ENCODE measurements around the gene GIGYF2. TPM values are rescaled to one million over a fixed set of nuclear protein-coding genes. Genes with fewer than 3 reads are reported as not detected.

Gene GIGYF2
- polyA plus RNA-seq, 4 donors: 12.7 to 56.6 (median 19.9) TPM

DNA sequence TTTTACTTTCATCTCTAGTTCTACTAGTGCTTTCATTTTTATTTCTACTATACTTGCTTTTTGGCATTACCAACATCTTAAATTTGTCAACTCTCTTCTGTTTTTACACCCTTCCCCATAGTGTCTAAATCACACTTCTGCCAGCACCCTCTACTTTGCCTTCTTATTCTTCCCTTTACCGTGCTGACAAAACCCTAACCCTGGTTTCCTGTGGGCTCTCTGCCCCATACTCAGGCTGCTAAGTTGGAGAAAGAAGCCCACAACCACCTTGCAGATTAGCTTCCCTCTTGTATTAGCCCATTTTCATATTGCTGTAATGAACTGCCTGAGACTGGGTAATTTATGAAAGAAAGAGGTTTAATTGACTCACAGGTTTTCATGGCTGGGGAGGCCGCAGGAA is 24.8 kb downstream of the GIGYF2 start:
- Histone ChIP-seq H3K9me3 (ENCODE audit: control insufficient read depth in 2 of 2, insufficient read depth in 1 of 2, low read depth in 1 of 2, low read length in 1 of 2) (no peaks in the 10 kb centered on the region), H3K4me1 (ENCODE audit: control insufficient read depth in 3 of 3, insufficient read depth in 2 of 3, low read depth in 1 of 3, low read length in 2 of 3) (no peaks in the 10 kb centered on the region), H3K27me3 (ENCODE audit: control insufficient read depth in 3 of 3, insufficient read depth in 3 of 3, low read length in 3 of 3) (no peaks in the 10 kb centered on the region), H3K27ac (ENCODE audit: low read depth in 1 of 3, low read length in 2 of 3) (no peak overlapping the region), H3K4me3 (ENCODE audit: low read depth in 1 of 3, low read length in 3 of 3) (no peak overlapping the region), H3K36me3 (ENCODE audit: control insufficient read depth in 3 of 3, insufficient read depth in 2 of 3, low read depth in 1 of 3, low read length in 3 of 3) (peaks cover 5 to 38% (median 9%) of the 10 kb centered on the region in 3 donors)
- no peak for FAIRE-seq
- DNase-seq: no peak
- WGBS, 3 donors: 79 to 83% (median 81%) methylated on average over 2 of the region's 2 CpGs

DNA sequence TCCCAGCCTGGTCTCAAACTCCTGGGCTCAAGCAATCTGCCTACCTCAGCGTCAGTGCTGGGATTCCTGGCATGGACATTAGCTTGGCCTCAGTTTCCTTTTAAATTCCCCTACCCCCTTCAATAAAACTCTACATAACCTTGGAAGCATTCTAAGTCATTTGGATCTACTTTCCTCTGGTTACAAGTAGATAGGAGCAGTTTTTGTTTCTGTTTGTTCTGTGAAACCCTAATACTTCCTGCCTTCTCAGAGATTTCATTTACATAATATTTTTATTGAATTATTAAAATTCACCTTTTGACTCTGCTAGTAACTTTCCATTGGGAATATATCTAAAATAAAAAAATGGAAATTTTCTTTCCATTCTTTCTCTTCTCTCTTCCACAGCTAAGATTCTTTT is 25.9 kb downstream of the GIGYF2 start:
- Histone ChIP-seq H3K9me3 (ENCODE audit: control insufficient read depth in 2 of 2, insufficient read depth in 1 of 2, low read depth in 1 of 2, low read length in 1 of 2) (no peaks in the 10 kb centered on the region), H3K36me3 (ENCODE audit: control insufficient read depth in 3 of 3, insufficient read depth in 2 of 3, low read depth in 1 of 3, low read length in 3 of 3) (peaks cover 7 to 34% (median 9%) of the 10 kb centered on the region in 3 donors), H3K4me3 (ENCODE audit: low read depth in 1 of 3, low read length in 3 of 3) (no peak overlapping the region), H3K27ac (ENCODE audit: low read depth in 1 of 3, low read length in 2 of 3) (no peak overlapping the region), H3K4me1 (ENCODE audit: control insufficient read depth in 3 of 3, insufficient read depth in 2 of 3, low read depth in 1 of 3, low read length in 2 of 3) (no peaks in the 10 kb centered on the region), H3K27me3 (ENCODE audit: control insufficient read depth in 3 of 3, insufficient read depth in 3 of 3, low read length in 3 of 3) (no peaks in the 10 kb centered on the region)
- FAIRE-seq: no peak
- 92 to 100% (median 96%) methylated on average over 1 of the region's 1 CpG for WGBS, 3 donors
- DNase-seq: no peak

DNA sequence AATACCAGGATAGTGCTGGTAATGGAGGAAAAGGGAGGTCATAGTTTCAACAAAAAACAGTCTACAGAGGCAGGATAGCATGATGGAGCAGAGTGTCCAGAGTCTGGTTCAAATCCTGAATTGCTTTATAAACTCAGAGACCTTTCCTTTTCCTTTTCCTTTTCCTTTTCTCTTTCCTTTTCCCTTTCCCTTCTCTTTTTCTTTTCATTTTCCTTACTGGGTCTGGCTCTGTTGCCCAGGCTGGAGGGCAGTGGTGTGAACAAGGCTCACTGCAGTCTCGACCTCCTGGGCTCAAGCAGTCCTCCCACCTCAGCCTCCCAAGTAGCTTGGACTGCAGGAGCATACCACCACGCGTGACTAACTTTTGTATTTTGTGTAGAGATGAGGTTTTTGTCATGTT is 31.7 kb downstream of the GIGYF2 start:
- peaks cover 7 to 35% (median 9%) of the 10 kb centered on the region in 3 donors for H3K36me3 ChIP-seq (ENCODE audit: control insufficient read depth in 3 of 3, insufficient read depth in 2 of 3, low read depth in 1 of 3, low read length in 3 of 3)
- H3K27me3 ChIP-seq (ENCODE audit: control insufficient read depth in 3 of 3, insufficient read depth in 3 of 3, low read length in 3 of 3): no peaks in the 10 kb centered on the region
- H3K27ac ChIP-seq (ENCODE audit: low read depth in 1 of 3, low read length in 2 of 3): no peak overlapping the region
- H3K4me3 ChIP-seq (ENCODE audit: low read depth in 1 of 3, low read length in 3 of 3): no peak overlapping the region
- WGBS, 3 donors: 96 to 98% (median 96%) methylated on average over 3 of the region's 3 CpGs
- DNase-seq (no peak), FAIRE-seq (no peak)
- no peaks in the 10 kb centered on the region for H3K9me3 ChIP-seq (ENCODE audit: control insufficient read depth in 2 of 2, insufficient read depth in 1 of 2, low read depth in 1 of 2, low read length in 1 of 2)
- no peaks in the 10 kb centered on the region for H3K4me1 ChIP-seq (ENCODE audit: control insufficient read depth in 3 of 3, insufficient read depth in 2 of 3, low read depth in 1 of 3, low read length in 2 of 3)

DNA sequence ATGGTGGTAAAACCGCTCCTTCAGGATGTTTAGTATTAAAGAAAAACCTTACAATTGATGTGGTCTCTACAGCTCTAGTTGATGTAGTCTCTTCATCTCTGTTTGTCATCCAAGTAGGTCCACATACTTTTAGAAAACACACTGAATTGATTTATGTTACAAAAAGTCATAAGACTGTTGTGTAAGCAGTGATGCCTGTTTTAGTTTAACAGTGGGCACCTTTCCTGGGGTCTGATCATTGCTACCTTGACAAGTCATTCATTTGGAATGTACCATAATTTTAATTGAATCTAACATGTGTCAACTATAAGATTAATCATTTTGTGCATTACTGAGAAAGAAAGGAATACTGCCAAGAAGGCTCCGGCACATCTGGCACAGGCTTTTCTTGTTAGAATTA is 34.3 kb downstream of the GIGYF2 start:
- FAIRE-seq: no peak
- 84 to 96% (median 88%) methylated on average over 2 of the region's 2 CpGs for WGBS, 3 donors

DNA sequence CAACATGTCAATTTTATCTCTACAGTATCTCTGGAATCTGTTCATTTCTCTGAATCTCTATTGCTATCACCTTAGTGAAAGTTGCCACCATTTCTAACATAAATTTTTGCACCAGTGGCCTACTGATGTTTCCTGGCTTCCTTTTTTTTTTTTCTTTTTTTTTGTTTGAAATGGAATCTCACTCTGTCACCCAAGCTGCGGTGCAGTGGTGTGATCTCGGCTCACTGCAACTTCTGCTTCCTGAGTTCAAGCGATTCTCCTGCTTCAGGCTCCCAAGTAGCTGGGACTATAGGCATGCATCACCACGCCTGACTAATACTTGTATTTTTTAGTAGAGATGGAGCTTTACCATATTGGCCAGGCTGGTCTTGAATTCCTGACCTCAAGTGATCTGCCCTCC is 44.2 kb downstream of the GIGYF2 start:
- H3K4me3 ChIP-seq (ENCODE audit: low read depth in 1 of 3, low read length in 3 of 3): no peak overlapping the region
- 88 to 95% (median 94%) methylated on average over 4 of the region's 4 CpGs for WGBS, 3 donors
- peaks cover 0 to 6% (median 0%) of the 10 kb centered on the region in 3 donors for H3K4me1 ChIP-seq (ENCODE audit: control insufficient read depth in 3 of 3, insufficient read depth in 2 of 3, low read depth in 1 of 3, low read length in 2 of 3)
- no peak for DNase-seq
- H3K36me3 ChIP-seq (ENCODE audit: control insufficient read depth in 3 of 3, insufficient read depth in 2 of 3, low read depth in 1 of 3, low read length in 3 of 3): peaks cover 5 to 16% (median 6%) of the 10 kb centered on the region in 3 donors
- no peak overlapping the region for H3K27ac ChIP-seq (ENCODE audit: low read depth in 1 of 3, low read length in 2 of 3)
- no peaks in the 10 kb centered on the region for H3K27me3 ChIP-seq (ENCODE audit: control insufficient read depth in 3 of 3, insufficient read depth in 3 of 3, low read length in 3 of 3)
- no peaks in the 10 kb centered on the region for H3K9me3 ChIP-seq (ENCODE audit: control insufficient read depth in 2 of 2, insufficient read depth in 1 of 2, low read depth in 1 of 2, low read length in 1 of 2)
- no peak for FAIRE-seq

More for the DNA sequence above, 34.3 kb downstream of the GIGYF2 start:
- Histone ChIP-seq H3K27ac (ENCODE audit: low read depth in 1 of 3, low read length in 2 of 3) (no peak overlapping the region), H3K4me3 (ENCODE audit: low read depth in 1 of 3, low read length in 3 of 3) (no peak overlapping the region), H3K27me3 (ENCODE audit: control insufficient read depth in 3 of 3, insufficient read depth in 3 of 3, low read length in 3 of 3) (no peaks in the 10 kb centered on the region), H3K4me1 (ENCODE audit: control insufficient read depth in 3 of 3, insufficient read depth in 2 of 3, low read depth in 1 of 3, low read length in 2 of 3) (no peaks in the 10 kb centered on the region), H3K9me3 (ENCODE audit: control insufficient read depth in 2 of 2, insufficient read depth in 1 of 2, low read depth in 1 of 2, low read length in 1 of 2) (no peaks in the 10 kb centered on the region), H3K36me3 (ENCODE audit: control insufficient read depth in 3 of 3, insufficient read depth in 2 of 3, low read depth in 1 of 3, low read length in 3 of 3) (peaks cover 10 to 24% (median 10%) of the 10 kb centered on the region in 3 donors)
- no peak for DNase-seq

DNA sequence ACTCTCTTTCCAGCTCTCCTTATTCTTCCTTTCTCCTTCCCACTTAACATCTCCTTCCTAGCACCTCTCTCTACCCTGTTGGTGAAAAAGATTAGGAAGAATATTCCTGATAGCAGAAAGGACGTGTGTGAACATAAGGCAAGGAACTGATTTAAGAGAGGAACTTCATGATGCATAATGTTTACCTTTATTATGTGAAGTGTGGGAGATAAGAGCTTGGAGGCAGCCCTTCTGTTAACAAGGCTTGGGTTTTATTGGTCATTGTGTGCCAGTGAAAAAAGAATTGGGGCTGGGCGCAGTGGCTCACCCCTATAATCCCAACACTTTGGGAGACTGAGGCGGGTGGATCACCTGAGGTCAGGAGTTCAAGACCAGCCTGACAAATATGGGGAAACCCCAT is 44.8 kb downstream of the GIGYF2 start:
- WGBS, 3 donors: 80 to 89% (median 88%) methylated on average over 3 of the region's 3 CpGs
- Histone ChIP-seq H3K4me1 (ENCODE audit: control insufficient read depth in 3 of 3, insufficient read depth in 2 of 3, low read depth in 1 of 3, low read length in 2 of 3) (peaks cover 0 to 6% (median 0%) of the 10 kb centered on the region in 3 donors), H3K4me3 (ENCODE audit: low read depth in 1 of 3, low read length in 3 of 3) (no peak overlapping the region), H3K27me3 (ENCODE audit: control insufficient read depth in 3 of 3, insufficient read depth in 3 of 3, low read length in 3 of 3) (no peaks in the 10 kb centered on the region), H3K9me3 (ENCODE audit: control insufficient read depth in 2 of 2, insufficient read depth in 1 of 2, low read depth in 1 of 2, low read length in 1 of 2) (no peaks in the 10 kb centered on the region), H3K36me3 (ENCODE audit: control insufficient read depth in 3 of 3, insufficient read depth in 2 of 3, low read depth in 1 of 3, low read length in 3 of 3) (peaks cover 4 to 16% (median 5%) of the 10 kb centered on the region in 3 donors), H3K27ac (ENCODE audit: low read depth in 1 of 3, low read length in 2 of 3) (no peak overlapping the region)
- FAIRE-seq (no peak), DNase-seq (no peak)

DNA sequence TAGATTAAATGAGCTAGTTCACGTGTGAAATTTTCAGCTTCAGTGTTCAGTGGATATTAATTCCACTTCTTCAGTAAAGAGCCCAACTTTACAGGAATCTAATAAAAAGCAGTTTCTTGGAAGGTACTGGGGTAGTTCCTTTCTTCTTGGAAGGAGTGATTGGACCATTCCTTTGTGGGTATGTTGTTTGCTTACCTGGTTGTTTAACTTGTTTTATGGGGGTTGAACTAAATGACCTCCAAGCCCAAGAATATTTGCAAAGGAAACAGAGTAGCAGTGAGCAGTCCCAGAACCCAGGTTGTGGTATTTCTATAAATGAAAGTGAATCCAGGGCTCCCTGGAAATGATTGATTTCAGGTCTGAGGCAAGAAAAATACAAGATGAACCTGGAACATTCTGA is 47.8 kb downstream of the GIGYF2 start:
- peaks cover 0 to 6% (median 0%) of the 10 kb centered on the region in 3 donors for H3K4me1 ChIP-seq (ENCODE audit: control insufficient read depth in 3 of 3, insufficient read depth in 2 of 3, low read depth in 1 of 3, low read length in 2 of 3)
- 84 to 89% (median 87%) methylated on average over 1 of the region's 1 CpG for WGBS, 3 donors
- H3K27me3 ChIP-seq (ENCODE audit: control insufficient read depth in 3 of 3, insufficient read depth in 3 of 3, low read length in 3 of 3): no peaks in the 10 kb centered on the region
- DNase-seq: peak in 1 of 2 donors; percentile 32
- no peak overlapping the region for H3K27ac ChIP-seq (ENCODE audit: low read depth in 1 of 3, low read length in 2 of 3)
- no peak for FAIRE-seq
- H3K36me3 ChIP-seq (ENCODE audit: control insufficient read depth in 3 of 3, insufficient read depth in 2 of 3, low read depth in 1 of 3, low read length in 3 of 3): peaks cover 9 to 12% (median 9%) of the 10 kb centered on the region in 3 donors
- H3K4me3 ChIP-seq (ENCODE audit: low read depth in 1 of 3, low read length in 3 of 3): no peak overlapping the region
- no peaks in the 10 kb centered on the region for H3K9me3 ChIP-seq (ENCODE audit: control insufficient read depth in 2 of 2, insufficient read depth in 1 of 2, low read depth in 1 of 2, low read length in 1 of 2)

DNA sequence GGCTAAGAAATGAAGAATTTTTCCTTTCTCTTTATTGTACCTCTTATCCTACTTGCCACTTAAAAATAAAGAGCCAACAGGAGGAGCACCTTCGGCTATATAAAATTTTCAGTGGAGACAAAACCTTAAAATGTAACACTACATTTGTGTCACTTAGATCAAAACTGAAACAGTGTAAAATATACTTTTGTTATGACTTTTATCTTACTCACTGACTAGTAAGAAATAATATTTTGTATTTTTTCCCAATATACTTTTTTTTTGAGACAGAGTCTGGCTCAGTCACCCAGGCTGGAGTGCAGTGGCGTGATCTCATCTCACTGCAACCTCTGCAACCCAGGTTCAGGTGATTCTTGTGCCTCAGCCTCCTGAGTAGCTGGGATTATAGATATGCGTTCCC is 50.9 kb downstream of the GIGYF2 start:
- 91 to 100% (median 92%) methylated on average over 3 of the region's 3 CpGs for WGBS, 3 donors
- H3K36me3 ChIP-seq (ENCODE audit: control insufficient read depth in 3 of 3, insufficient read depth in 2 of 3, low read depth in 1 of 3, low read length in 3 of 3): peaks cover 9 to 18% (median 15%) of the 10 kb centered on the region in 3 donors
- no peaks in the 10 kb centered on the region for H3K27me3 ChIP-seq (ENCODE audit: control insufficient read depth in 3 of 3, insufficient read depth in 3 of 3, low read length in 3 of 3)
- H3K4me1 ChIP-seq (ENCODE audit: control insufficient read depth in 3 of 3, insufficient read depth in 2 of 3, low read depth in 1 of 3, low read length in 2 of 3): peaks cover 0 to 6% (median 0%) of the 10 kb centered on the region in 3 donors
- DNase-seq (no peak), FAIRE-seq (no peak)
- no peaks in the 10 kb centered on the region for H3K9me3 ChIP-seq (ENCODE audit: control insufficient read depth in 2 of 2, insufficient read depth in 1 of 2, low read depth in 1 of 2, low read length in 1 of 2)
- H3K27ac ChIP-seq (ENCODE audit: low read depth in 1 of 3, low read length in 2 of 3): no peak overlapping the region
- no peak overlapping the region for H3K4me3 ChIP-seq (ENCODE audit: low read depth in 1 of 3, low read length in 3 of 3)

DNA sequence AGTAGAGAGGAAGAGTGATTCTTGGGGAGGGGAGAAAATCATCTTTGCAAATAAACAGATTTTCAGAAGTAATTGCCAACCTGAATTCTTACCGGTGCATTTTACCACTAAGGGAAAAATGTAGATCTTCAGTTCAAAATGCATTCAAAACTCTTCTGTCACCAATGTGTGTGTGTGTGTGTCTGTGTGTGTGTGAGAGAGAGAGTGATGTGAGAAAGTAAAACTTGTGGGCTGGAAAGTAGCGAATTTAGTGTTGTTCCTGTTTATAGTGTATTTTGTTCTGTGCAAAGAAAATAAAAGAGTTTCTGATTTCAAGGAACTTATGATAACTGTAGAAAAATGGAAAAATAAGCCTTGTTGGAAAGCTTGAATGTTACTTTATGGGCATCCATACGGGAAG is 52.2 kb downstream of the GIGYF2 start:
- no peak for FAIRE-seq
- Histone ChIP-seq H3K4me3 (ENCODE audit: low read depth in 1 of 3, low read length in 3 of 3) (no peak overlapping the region), H3K9me3 (ENCODE audit: control insufficient read depth in 2 of 2, insufficient read depth in 1 of 2, low read depth in 1 of 2, low read length in 1 of 2) (no peaks in the 10 kb centered on the region), H3K36me3 (ENCODE audit: control insufficient read depth in 3 of 3, insufficient read depth in 2 of 3, low read depth in 1 of 3, low read length in 3 of 3) (peaks cover 7 to 25% (median 15%) of the 10 kb centered on the region in 3 donors), H3K27ac (ENCODE audit: low read depth in 1 of 3, low read length in 2 of 3) (no peak overlapping the region), H3K27me3 (ENCODE audit: control insufficient read depth in 3 of 3, insufficient read depth in 3 of 3, low read length in 3 of 3) (no peaks in the 10 kb centered on the region), H3K4me1 (ENCODE audit: control insufficient read depth in 3 of 3, insufficient read depth in 2 of 3, low read depth in 1 of 3, low read length in 2 of 3) (peaks cover 0 to 6% (median 0%) of the 10 kb centered on the region in 3 donors)
- 70 to 88% (median 86%) methylated on average over 3 of the region's 3 CpGs for WGBS, 3 donors
- DNase-seq: no peak
